SK-N-SH (cell line): Measurements from ENCODE around the gene KCNH8. TPM values are rescaled to one million over a fixed set of nuclear protein-coding genes. Genes with fewer than 3 reads are reported as not detected.
A peak's percentile ranks its signal among the peaks of the same experiment; 100 is the strongest.

Experiments used
- CTCF ChIA-PET: fragments of 300-600, 350-600 bp; formaldehyde crosslinking; extraction: SDS; loops from one replicate; lab custom pipeline; 2021; lab: Yijun Ruan, JAX
- POLR2A ChIA-PET: fragments of 350-600 bp; sonication (Branson Sonifier 250); formaldehyde crosslinking; extraction: SDS; loops from one replicate; lab custom pipeline; 2020; ENCODE audit warnings: antibody characterized with exemption, inconsistent platforms; lab: Yijun Ruan, JAX
- DNase-seq: peaks from one replicate; pipeline ENCODE4 v3.0.0; 2012
- H2AFZ ChIP-seq: fragments of 200-600 bp; sonication (generic); 2 replicates; pipeline ENCODE4 v1.8.1; 2016; ENCODE audit warnings: antibody characterized with exemption, mild to moderate bottlenecking, low read depth
- H3F3A ChIP-seq: fragments of 200-600 bp; sonication (generic); replicated peaks from 2 replicates; pipeline ENCODE3; 2016; ENCODE audit warnings: antibody characterized with exemption, mild to moderate bottlenecking; ENCODE audit not compliant: insufficient read depth
- H3K27ac ChIP-seq, 2 experiments: fragments of 200-500 bp in 1 of 2; fragments of 200-600 bp in 1 of 2; sonication (Bioruptor generic) in 1 of 2; sonication (generic), shearing (Covaris generic) in 1 of 2; 2 replicates each; pipeline versions ENCODE4 v1.5.1 to v1.6.1; 2014 to 2016; ENCODE audit warnings: low read depth in 2 of 2, inconsistent platforms in 1 of 2, low read length in 1 of 2, mild to moderate bottlenecking in 1 of 2, mixed read lengths in 1 of 2
- H3K27me3 ChIP-seq: fragments of 200-600 bp; sonication (generic), shearing (Covaris generic); 2 replicates; pipeline ENCODE4 v1.6.1; 2016; ENCODE audit warnings: mixed run types; ENCODE audit not compliant: insufficient read depth
- H3K36me3 ChIP-seq, 2 experiments: fragments of 200-500 bp in 1 of 2; fragments of 200-600 bp in 1 of 2; sonication (Bioruptor generic) in 1 of 2; sonication (generic) in 1 of 2; replicated peaks in 1 of 2; 2 replicates each; pipeline versions ENCODE3 to v1.5.1; 2014 to 2016; ENCODE audit warnings: low read length in 1 of 2, mild to moderate bottlenecking in 1 of 2; ENCODE audit not compliant: insufficient read depth in 2 of 2, control insufficient read depth in 1 of 2
- H3K4me1 ChIP-seq, 2 experiments: fragments of 200-500 bp in 1 of 2; fragments of 200-600 bp in 1 of 2; sonication (Bioruptor generic) in 1 of 2; sonication (generic), shearing (Covaris generic) in 1 of 2; 2 replicates each; pipeline versions ENCODE4 v1.5.1 to v1.6.1; 2014 to 2016; ENCODE audit warnings: low read depth in 1 of 2, low read length in 1 of 2, mixed run types in 1 of 2; ENCODE audit not compliant: insufficient read depth in 2 of 2, control insufficient read depth in 1 of 2
- H3K4me2 ChIP-seq: fragments of 200-600 bp; sonication (generic), shearing (Covaris generic); 2 replicates; pipeline ENCODE4 v1.6.1; 2017; ENCODE audit warnings: mixed run types
- H3K4me3 ChIP-seq, 2 experiments: fragments of 200-500 bp in 1 of 2; fragments of 200-600 bp in 1 of 2; sonication (Bioruptor generic) in 1 of 2; sonication (generic), shearing (Covaris generic) in 1 of 2; 2 replicates each; pipeline versions ENCODE4 v1.5.1 to v1.8.1; 2014 to 2016; ENCODE audit warnings: low read depth in 2 of 2, inconsistent platforms in 1 of 2, low read length in 1 of 2, mild to moderate bottlenecking in 1 of 2, mixed read lengths in 1 of 2, moderate library complexity in 1 of 2
- H3K79me2 ChIP-seq: fragments of 200-600 bp; sonication (generic); 2 replicates; pipeline ENCODE4 v1.8.1; 2017; ENCODE audit warnings: mild to moderate bottlenecking; ENCODE audit not compliant: insufficient read depth
- H3K9ac ChIP-seq: fragments of 200-600 bp; sonication (generic); 2 replicates; pipeline ENCODE4 v1.6.1; 2017; ENCODE audit warnings: mixed run types
- H3K9me2 ChIP-seq: fragments of 200-600 bp; sonication (generic); 2 replicates; pipeline ENCODE4 v1.6.1; 2017; ENCODE audit warnings: mixed run types
- H3K9me3 ChIP-seq: fragments of 200-600 bp; sonication (generic); 2 replicates; pipeline ENCODE4 v1.6.1; 2017; ENCODE audit warnings: mixed run types, mild to moderate bottlenecking, moderate library complexity
- H4K20me1 ChIP-seq: fragments of 200-600 bp; sonication (generic); 2 replicates; pipeline ENCODE4 v1.6.1; 2017; ENCODE audit warnings: mild to moderate bottlenecking, mixed run types; ENCODE audit not compliant: insufficient read depth
- NFIC ChIP-seq: IDR thresholded peaks from 2 replicates; pipeline ENCODE4 v1.4.0; 2012; ENCODE audit warnings: borderline replicate concordance
- RAD21 ChIP-seq: IDR thresholded peaks from 2 replicates; pipeline ENCODE4 v1.6.1; 2012; ENCODE audit warnings: mild to moderate bottlenecking, low read length
- REST ChIP-seq: IDR thresholded peaks from 2 replicates; pipeline ENCODE4 v1.6.1; 2012; ENCODE audit warnings: mild to moderate bottlenecking, low read depth, low read length, moderate library complexity
- YY1 ChIP-seq: IDR thresholded peaks from 2 replicates; pipeline ENCODE4 v1.4.0; 2012; ENCODE audit warnings: low read depth, mild to moderate bottlenecking
- whole genome bisulfite sequencing: methylation state at CpG from one replicate; pipeline ENCODE4 v1.1.6; 2017; ENCODE audit warnings: low lambda C conversion rate; 5-methylcytosine and 5-hydroxymethylcytosine counted together
- polyA plus RNA-seq, 3 experiments: library from polyadenylated mRNA; depleted of rRNA; stranded (reverse); fragments of >200 nt; gene quantifications; 2 replicates each; pipeline ENCODE4 v1.2.3, GENCODE V29; 2012
- TF ChIP-seq, protein P1 (sequence below): IDR thresholded peaks from 2 replicates; pipeline ENCODE4 v1.4.0; 2012; ENCODE audit warnings: low read depth, borderline replicate concordance

Gene KCNH8
- polyA plus RNA-seq, 1 of the 3 experiments (the other 2 are of a cell fraction) = 0.05 TPM

DNA sequence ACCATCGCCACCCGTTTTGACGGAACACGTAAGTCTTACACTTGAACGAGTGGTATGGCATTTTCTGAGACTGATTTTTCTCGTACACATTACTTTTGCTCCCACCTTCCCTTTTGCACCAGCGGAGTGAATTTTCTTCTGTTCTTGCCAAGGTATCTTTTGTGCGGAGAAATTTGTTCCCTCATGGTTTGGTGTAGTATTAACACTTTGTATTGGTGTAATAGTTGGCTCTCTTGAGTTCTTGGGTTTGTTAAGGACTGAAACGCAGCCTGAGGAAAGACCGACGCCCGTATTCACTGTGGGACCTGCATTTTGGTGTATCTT lies 420 bp downstream of the KCNH8 start:
- ChIA-PET CTCF (interaction anchor here (1.1 to 1.7 kb wide), 4 partner anchors 22 to 107 kb away, joined by 3 to 4 read pairs (median 4); no protein-coding TSS in a partner anchor), POLR2A (interaction anchor here (1.6 kb wide), 1 partner anchor 108 kb away, joined by 3 read pairs; no protein-coding TSS in a partner anchor)
- WGBS = 3% methylated on average over 12 of the region's 12 CpGs
- Histone ChIP-seq H3K79me2 (no peaks in the 10 kb centered on the region), H2AFZ (no peak overlapping the region), H3K4me1 (no peaks in the 10 kb centered on the region; a peak in 2 of 4 replicates), H3F3A (no peaks in the 10 kb centered on the region), H3K9me3 (no peaks in the 10 kb centered on the region), H3K27me3 (peaks cover 7% of the 10 kb centered on the region; the same call in 1 of the 2 replicates), H3K4me3 (peak overlapping the region; percentile 36 to 79; a peak in 3 of 4 replicates), H3K36me3 (no peaks in the 10 kb centered on the region), H3K9me2 (no peaks in the 10 kb centered on the region), H3K9ac (no peak overlapping the region), H3K27ac (peak overlapping the region in 1 of 2 experiments; percentile 83; a peak in 2 of 4 replicates), H4K20me1 (no peaks in the 10 kb centered on the region), H3K4me2 (0 out of 2 replicates have a peak overlapping the region, but pooled peaks have one; percentile 43)
- DNase-seq = no peak
- no peak for TF ChIP-seq NFIC
- TF ChIP-seq YY1 = no peak

- POLR2A ChIA-PET = no interaction called here
- CTCF ChIA-PET = interaction anchor here (1.1 to 1.7 kb wide), 4 partner anchors 17 to 106 kb away, joined by 3 to 4 read pairs (median 4); no protein-coding TSS in a partner anchor
- WGBS = 12% methylated on average over 6 of the region's 6 CpGs
These were observed 1.1 kb downstream of the KCNH8 start for GRCh38 chr3:19149368-19149767.

More at GRCh38 chr3:19149368-19149767, 1.1 kb downstream of the KCNH8 start:
- no peaks in the 10 kb centered on the region for H3K9me3 ChIP-seq
- no peak overlapping the region for H3K27ac ChIP-seq
- peak overlapping the region in 1 of 2 experiments; percentile 79; a peak in 1 of 4 replicates for H3K4me3 ChIP-seq
- H3K79me2 ChIP-seq = no peaks in the 10 kb centered on the region
- H2AFZ ChIP-seq = no peak overlapping the region
- TF ChIP-seq, protein P1, sequence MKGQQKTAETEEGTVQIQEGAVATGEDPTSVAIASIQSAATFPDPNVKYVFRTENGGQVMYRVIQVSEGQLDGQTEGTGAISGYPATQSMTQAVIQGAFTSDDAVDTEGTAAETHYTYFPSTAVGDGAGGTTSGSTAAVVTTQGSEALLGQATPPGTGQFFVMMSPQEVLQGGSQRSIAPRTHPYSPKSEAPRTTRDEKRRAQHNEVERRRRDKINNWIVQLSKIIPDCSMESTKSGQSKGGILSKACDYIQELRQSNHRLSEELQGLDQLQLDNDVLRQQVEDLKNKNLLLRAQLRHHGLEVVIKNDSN = no peak
- TF ChIP-seq RAD21 (no peak), REST (peak; percentile 94)
- no peaks in the 10 kb centered on the region for H3K36me3 ChIP-seq
- no peak overlapping the region for H3K4me2 ChIP-seq
- no peaks in the 10 kb centered on the region for H4K20me1 ChIP-seq
- no peaks in the 10 kb centered on the region for H3F3A ChIP-seq
- no peak for DNase-seq
- H3K4me1 ChIP-seq = no peaks in the 10 kb centered on the region; a peak in 2 of 4 replicates
- no peak overlapping the region for H3K9ac ChIP-seq
- peaks cover 7% of the 10 kb centered on the region; the same call in 1 of the 2 replicates for H3K27me3 ChIP-seq
- no peaks in the 10 kb centered on the region for H3K9me2 ChIP-seq
